Mesothelial cell of epicardium (in vitro differentiated cells): Measurements from ENCODE around the gene CADPS. TPM values are rescaled to one million over a fixed set of nuclear protein-coding genes. Genes with fewer than 3 reads are reported as not detected.

Experiments
- DNase-seq, 2 experiments: peaks; one replicate each; pipeline ENCODE4 v3.0.0; 2021; ENCODE audit warnings: low spot score in 2 of 2; ENCODE audit not compliant: unreplicated experiment in 2 of 2
- H3K27ac Mint-ChIP-seq: 2 replicates; pipeline ENCODE4 v1.8.0; 2021; ENCODE audit warnings: mixed read lengths
- H3K27me3 Mint-ChIP-seq: 2 replicates; pipeline ENCODE4 v1.8.0; 2021; ENCODE audit warnings: low read depth, mixed read lengths
- H3K36me3 Mint-ChIP-seq: 2 replicates; pipeline ENCODE4 v1.8.0; 2021; ENCODE audit warnings: mixed read lengths
- H3K4me1 Mint-ChIP-seq: 2 replicates; pipeline ENCODE4 v1.8.0; 2021; ENCODE audit warnings: mixed read lengths
- H3K4me3 Mint-ChIP-seq: 2 replicates; pipeline ENCODE4 v1.8.0; 2021; ENCODE audit warnings: mild to moderate bottlenecking, moderate library complexity, mixed read lengths
- H3K9me3 Mint-ChIP-seq: 2 replicates; pipeline ENCODE4 v1.8.0; 2021; ENCODE audit warnings: mixed read lengths
- total RNA-seq: library from RNA; stranded (reverse); gene quantifications from 3 replicates; pipeline ENCODE4 v1.2.1, GENCODE V29; 2021
- TF ChIP-seq, protein P1 (sequence below): fragments of 200-600 bp; sonication (generic); IDR thresholded peaks from one replicate; pipeline ENCODE4 v1.5.0; 2021; ENCODE audit warnings: antibody characterized with exemption; ENCODE audit not compliant: unreplicated experiment

The CADPS gene
- total RNA-seq, 1 donor from 2014 or later: 4.2 TPM

- no peaks in the 10 kb centered on the region for H3K9me3 Mint-ChIP-seq
- H3K27me3 Mint-ChIP-seq: peaks cover 97% of the 10 kb centered on the region
- H3K36me3 Mint-ChIP-seq: no peaks in the 10 kb centered on the region
- H3K27ac Mint-ChIP-seq: no peak overlapping the region
- no peak for DNase-seq
- H3K4me1 Mint-ChIP-seq: peaks cover 15% of the 10 kb centered on the region
- H3K4me3 Mint-ChIP-seq: no peak overlapping the region
- TF ChIP-seq, protein P1, sequence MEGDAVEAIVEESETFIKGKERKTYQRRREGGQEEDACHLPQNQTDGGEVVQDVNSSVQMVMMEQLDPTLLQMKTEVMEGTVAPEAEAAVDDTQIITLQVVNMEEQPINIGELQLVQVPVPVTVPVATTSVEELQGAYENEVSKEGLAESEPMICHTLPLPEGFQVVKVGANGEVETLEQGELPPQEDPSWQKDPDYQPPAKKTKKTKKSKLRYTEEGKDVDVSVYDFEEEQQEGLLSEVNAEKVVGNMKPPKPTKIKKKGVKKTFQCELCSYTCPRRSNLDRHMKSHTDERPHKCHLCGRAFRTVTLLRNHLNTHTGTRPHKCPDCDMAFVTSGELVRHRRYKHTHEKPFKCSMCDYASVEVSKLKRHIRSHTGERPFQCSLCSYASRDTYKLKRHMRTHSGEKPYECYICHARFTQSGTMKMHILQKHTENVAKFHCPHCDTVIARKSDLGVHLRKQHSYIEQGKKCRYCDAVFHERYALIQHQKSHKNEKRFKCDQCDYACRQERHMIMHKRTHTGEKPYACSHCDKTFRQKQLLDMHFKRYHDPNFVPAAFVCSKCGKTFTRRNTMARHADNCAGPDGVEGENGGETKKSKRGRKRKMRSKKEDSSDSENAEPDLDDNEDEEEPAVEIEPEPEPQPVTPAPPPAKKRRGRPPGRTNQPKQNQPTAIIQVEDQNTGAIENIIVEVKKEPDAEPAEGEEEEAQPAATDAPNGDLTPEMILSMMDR: no peak
Measured at GRCh38 chr3:62366126-62366484, 509.1 kb downstream of the CADPS start.

DNA sequence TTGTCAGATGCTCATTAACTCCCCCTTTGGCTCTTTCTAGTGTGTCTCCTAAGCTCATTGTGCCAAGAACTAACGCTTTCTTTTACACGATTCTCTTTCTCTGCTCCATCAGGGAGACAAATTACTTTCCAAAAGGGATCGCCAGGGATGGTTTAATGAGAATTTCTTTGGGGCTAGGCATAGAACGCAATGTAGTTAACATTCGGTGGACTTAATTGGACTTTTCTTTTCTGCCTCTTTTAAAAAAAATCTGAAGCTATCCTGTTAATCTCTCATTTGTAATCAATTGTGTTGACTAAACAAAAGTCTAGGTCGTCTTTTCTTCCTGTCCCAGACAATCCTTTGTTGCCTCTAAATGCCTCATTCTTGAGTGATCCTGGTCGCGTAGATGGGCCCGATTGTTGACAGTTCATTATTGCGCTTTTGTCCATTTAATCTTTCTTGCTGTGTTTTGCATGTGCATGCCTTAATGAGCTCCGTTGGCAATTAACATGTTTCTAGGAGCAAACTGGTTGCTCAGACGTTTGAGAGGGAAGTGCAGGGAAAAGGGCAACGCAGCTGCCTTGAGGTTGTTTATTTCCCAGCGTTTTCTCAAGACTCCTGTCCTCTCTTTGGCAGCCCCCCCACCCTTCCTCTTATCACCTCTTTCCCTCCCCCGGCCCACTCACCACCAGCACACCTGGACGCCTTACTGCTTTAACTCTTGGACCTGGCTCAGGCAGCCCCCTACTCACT lies 509.7 kb downstream of the CADPS start:
- Mint-ChIP-seq H3K27ac (no peak overlapping the region), H3K9me3 (no peaks in the 10 kb centered on the region), H3K36me3 (no peaks in the 10 kb centered on the region), H3K4me3 (no peak overlapping the region), H3K27me3 (peaks cover 97% of the 10 kb centered on the region), H3K4me1 (peaks cover 10% of the 10 kb centered on the region)
- no peak for DNase-seq
- TF ChIP-seq, protein P1: no peak

- Mint-ChIP-seq H3K4me1 (peaks cover 9% of the 10 kb centered on the region), H3K9me3 (no peaks in the 10 kb centered on the region), H3K4me3 (no peak overlapping the region), H3K27ac (no peak overlapping the region), H3K27me3 (peaks cover 97% of the 10 kb centered on the region), H3K36me3 (no peaks in the 10 kb centered on the region)
- TF ChIP-seq, protein P1: no peak
- no peak for DNase-seq
Measured at GRCh38 chr3:62364191-62364590, 511.0 kb downstream of the CADPS start.

- H3K27me3 Mint-ChIP-seq: peaks cover 98% of the 10 kb centered on the region
- H3K4me3 Mint-ChIP-seq: no peak overlapping the region
- no peaks in the 10 kb centered on the region for H3K9me3 Mint-ChIP-seq
- H3K4me1 Mint-ChIP-seq: peaks cover 5% of the 10 kb centered on the region
- H3K36me3 Mint-ChIP-seq: no peaks in the 10 kb centered on the region
- H3K27ac Mint-ChIP-seq: no peak overlapping the region
- TF ChIP-seq, protein P1: no peak
- no peak for DNase-seq
Measured at GRCh38 chr3:62363275-62363674, 511.9 kb downstream of the CADPS start.

DNA sequence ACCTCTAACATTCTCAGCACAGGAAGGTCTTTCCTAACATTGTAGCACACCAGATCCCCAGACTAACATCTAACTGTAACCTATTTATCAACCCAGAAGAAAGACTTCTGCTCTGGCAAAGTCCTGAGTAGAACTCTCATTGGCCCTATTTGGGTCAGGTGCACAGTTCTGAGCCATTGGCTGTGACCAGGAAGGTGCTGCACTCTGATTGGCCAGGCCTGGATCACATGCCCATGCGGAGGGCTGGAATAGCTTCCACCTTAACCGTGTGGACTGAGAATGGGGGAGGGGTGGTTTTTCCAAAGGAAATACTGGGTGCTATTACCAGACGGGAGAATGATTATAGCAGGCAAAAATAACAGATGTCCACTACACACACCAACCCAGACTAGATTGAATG lies 513.4 kb downstream of the CADPS start:
- H3K27me3 Mint-ChIP-seq: peaks cover 88% of the 10 kb centered on the region
- no peaks in the 10 kb centered on the region for H3K36me3 Mint-ChIP-seq
- H3K27ac Mint-ChIP-seq: no peak overlapping the region

More for the DNA sequence above, 513.4 kb downstream of the CADPS start:
- no peaks in the 10 kb centered on the region for H3K9me3 Mint-ChIP-seq
- H3K4me1 Mint-ChIP-seq: no peaks in the 10 kb centered on the region
- TF ChIP-seq, protein P1: no peak
- H3K4me3 Mint-ChIP-seq: no peak overlapping the region
- no peak for DNase-seq
